Muscle of leg (tissue), 11 donors: Measurements from ENCODE around the gene MXD4. TPM values are rescaled to one million over a fixed set of nuclear protein-coding genes. Genes with fewer than 3 reads are reported as not detected.
"Not testable (repeated sequence)": the region's sequence is repeated elsewhere in the genome, so short reads cannot be mapped to it uniquely, and the experiment has no call there.

ENCODE experiments used
- DNase-seq: peaks from one replicate; pipeline ENCODE4 v3.0.0; 2013
- H3K27ac ChIP-seq: one replicate; pipeline ENCODE4 v1.5.1; 2013; ENCODE audit warnings: mild to moderate bottlenecking, low read length, control low read depth
- H3K27me3 ChIP-seq: one replicate; pipeline ENCODE4 v1.6.1; 2013; ENCODE audit warnings: low read length; ENCODE audit not compliant: control insufficient read depth, insufficient read depth
- H3K36me3 ChIP-seq: one replicate; pipeline ENCODE4 v1.6.1; 2013; ENCODE audit warnings: low read length; ENCODE audit not compliant: control insufficient read depth, insufficient read depth
- H3K4me1 ChIP-seq: one replicate; pipeline ENCODE4 v1.6.1; 2013; ENCODE audit warnings: low read length; ENCODE audit not compliant: control insufficient read depth, insufficient read depth
- H3K4me3 ChIP-seq: one replicate; pipeline ENCODE4 v1.5.1; 2013; ENCODE audit warnings: low read length, control low read depth
- H3K9me3 ChIP-seq: replicated peaks from 2 replicates; pipeline ENCODE4 v1.6.1; 2013; ENCODE audit warnings: low read depth, low read length; ENCODE audit not compliant: control insufficient read depth
- WGBS: methylation state at CpG from one replicate; pipeline ENCODE4 v1.1.5; 2013; ENCODE audit warnings: missing lambda C conversion rate; ENCODE audit not compliant: insufficient coverage; 5-methylcytosine and 5-hydroxymethylcytosine counted together
- polyA plus RNA-seq, 8 donors: library from polyadenylated mRNA; unstranded; fragments of 120-200 nt; gene quantifications; one replicate each; pipeline versions ENCODE4 v1.2.1 to v1.2.3, GENCODE V29; 2013; ENCODE audit warnings: inconsistent platforms in 1 of 8, low replicate concordance in 1 of 8; ENCODE audit not compliant: insufficient read length in 8 of 8, insufficient read depth in 1 of 8
- total RNA-seq: library from RNA; stranded (reverse); fragments of 120-200 nt; gene quantifications from one replicate; pipeline ENCODE4 v1.2.4, GENCODE V29; 2013

The MXD4 gene
- total and polyA plus RNA-seq, 9 donors, result 31.5 to 65.7 (median 59.1) TPM

- H3K4me1 ChIP-seq, result peaks cover 12% of the 10 kb centered on the region
Observed at GRCh38 chr4:2221378-2221777, 40.5 kb downstream of the MXD4 start.

GRCh38 chr4:2220016-2220630, 41.8 kb downstream of the MXD4 start:
- Histone ChIP-seq H3K9me3 (no peaks in the 10 kb centered on the region), H3K27ac (no peak overlapping the region), H3K27me3 (no peaks in the 10 kb centered on the region), H3K36me3 (peaks cover 4% of the 10 kb centered on the region), H3K4me1 (peaks cover 12% of the 10 kb centered on the region), H3K4me3 (no peak overlapping the region)
- peak; percentile 80 for DNase-seq
- WGBS, result 3% methylated on average over 8 of the region's 10 CpGs

More at GRCh38 chr4:2221378-2221777, 40.5 kb downstream of the MXD4 start:
- H3K27me3 ChIP-seq, H3K4me3 ChIP-seq, H3K27ac ChIP-seq, H3K9me3 ChIP-seq, H3K36me3 ChIP-seq, DNase-seq: not testable (repeated sequence)
- 44% methylated on average over 4 of the region's 4 CpGs for WGBS

GRCh38 chr4:2219233-2219760, 42.6 kb downstream of the MXD4 start:
- Histone ChIP-seq H3K27me3 (no peaks in the 10 kb centered on the region), H3K4me3 (no peak overlapping the region)

GRCh38 chr4:2218436-2218835, 43.5 kb downstream of the MXD4 start:
- Histone ChIP-seq H3K27ac (no peak overlapping the region), H3K9me3 (no peaks in the 10 kb centered on the region), H3K27me3 (no peaks in the 10 kb centered on the region), H3K4me1 (peaks cover 12% of the 10 kb centered on the region), H3K36me3 (peaks cover 3% of the 10 kb centered on the region), H3K4me3 (no peak overlapping the region)
- no CpG with 5 or more reads among the region's 1 CpG for WGBS
- DNase-seq, result no peak

More at GRCh38 chr4:2219233-2219760, 42.6 kb downstream of the MXD4 start:
- no peaks in the 10 kb centered on the region for H3K9me3 ChIP-seq
- no peak for DNase-seq
- 81% methylated on average over 6 of the region's 6 CpGs for WGBS
- peaks cover 4% of the 10 kb centered on the region for H3K36me3 ChIP-seq
- H3K4me1 ChIP-seq, result peaks cover 12% of the 10 kb centered on the region
- no peak overlapping the region for H3K27ac ChIP-seq

GRCh38 chr4:2217726-2218125, 44.2 kb downstream of the MXD4 start:
- no peak overlapping the region for H3K27ac ChIP-seq
- H3K4me1 ChIP-seq, result peaks cover 7% of the 10 kb centered on the region
- no peak for DNase-seq
- WGBS, result 73% methylated on average over 1 of the region's 3 CpGs
- H3K4me3 ChIP-seq, result no peak overlapping the region
- no peaks in the 10 kb centered on the region for H3K36me3 ChIP-seq
- H3K9me3 ChIP-seq, result no peaks in the 10 kb centered on the region
- no peaks in the 10 kb centered on the region for H3K27me3 ChIP-seq

GRCh38 chr4:2212831-2213230, 49.1 kb downstream of the MXD4 start:
- WGBS, result no CpG with 5 or more reads among the region's 1 CpG

GRCh38 chr4:2202789-2203188, 59.1 kb downstream of the MXD4 start:
- H3K9me3 ChIP-seq, H3K27ac ChIP-seq, H3K4me3 ChIP-seq, H3K36me3 ChIP-seq, DNase-seq, H3K4me1 ChIP-seq, H3K27me3 ChIP-seq: not testable (repeated sequence)
- WGBS, result no CpG with 5 or more reads among the region's 1 CpG

More at GRCh38 chr4:2212831-2213230, 49.1 kb downstream of the MXD4 start:
- Histone ChIP-seq H3K36me3 (no peaks in the 10 kb centered on the region), H3K27me3 (no peaks in the 10 kb centered on the region), H3K4me1 (no peaks in the 10 kb centered on the region), H3K9me3 (no peaks in the 10 kb centered on the region), H3K27ac (no peak overlapping the region), H3K4me3 (no peak overlapping the region)
- no peak for DNase-seq

Other genes starting within 250 kb of the MXD4 start
- 0.62 TPM for gene NAT8L, start 202.8 kb downstream of the MXD4 start, total RNA-seq
- 1 to 10 TPM; 1.6 to 6.2 (median 2.2) TPM for gene NAT8L, start 202.8 kb downstream of the MXD4 start, polyA plus RNA-seq
- 12.0 TPM for gene HAUS3, start 20.0 kb downstream of the MXD4 start, total RNA-seq
- gene HAUS3, start 20.0 kb downstream of the MXD4 start, polyA plus RNA-seq, result 10 to 100 TPM; 11.5 to 15.6 (median 12.9) TPM
- gene POLN, start 20.0 kb downstream of the MXD4 start, total RNA-seq, result 3.4 TPM
- gene POLN, start 20.0 kb downstream of the MXD4 start, polyA plus RNA-seq, result 1 to 10 TPM; 1.5 to 4.8 (median 2.1) TPM
- gene ZFYVE28, start 156.5 kb upstream of the MXD4 start, total RNA-seq, result 2.6 TPM
- gene ZFYVE28, start 156.5 kb upstream of the MXD4 start, polyA plus RNA-seq, result 1 to 10 TPM in 7 of 8 donors, under 1 TPM in 1; 0.94 to 3.1 (median 1.6) TPM
- gene CFAP99, start 156.8 kb upstream of the MXD4 start, total RNA-seq, result not detected
- gene CFAP99, start 156.8 kb upstream of the MXD4 start, polyA plus RNA-seq, result under 1 TPM in 5 of 8 donors, not detected in 3; 0.07 to 0.41 (median 0.13) TPM
- gene RNF4, start 207.0 kb upstream of the MXD4 start, total RNA-seq, result 32.1 TPM
- gene RNF4, start 207.0 kb upstream of the MXD4 start, polyA plus RNA-seq, result 10 to 100 TPM; 35.3 to 54.7 (median 43.4) TPM